Pancreas (tissue), 10 donors: ENCODE measurements around the gene NR6A1. TPM values are rescaled to one million over a fixed set of nuclear protein-coding genes. Genes with fewer than 3 reads are reported as not detected.

Experiments used
- ATAC-seq, 4 donors: fragments of 200-7000 bp; cut with Tn5 transposase; one replicate each; pipeline versions ENCODE4 v1.8.0 to v1.9.1; 2020; ENCODE audit warnings: mild to moderate bottlenecking in 4 of 4, moderate library complexity in 4 of 4
- DNase-seq, 6 donors: peaks; one replicate each; pipeline ENCODE4 v3.0.0-alpha.2; 2020
- FAIRE-seq: peaks from 2 replicates; lab custom pipeline; 2012; peaks lifted over from hg19 to GRCh38; lab: Jason Lieb, UNC
- H3K27ac ChIP-seq, 4 donors: fragments of 200-600 bp; sonication (generic); 1 replicate in 3 of 4; 2 replicates in 1 of 4; pipeline versions ENCODE4 v1.5.0 to v1.8.0; 2020
- H3K27me3 ChIP-seq, 4 donors: fragments of 200-600 bp; one replicate each; pipeline ENCODE4 v1.8.0; 2021
- H3K36me3 ChIP-seq, 3 donors: fragments of 200-600 bp; sonication (generic) in 1 of 3; one replicate each; pipeline versions ENCODE4 v1.5.0 to v1.8.0; 2020 to 2021
- H3K4me1 ChIP-seq, 3 donors: fragments of 200-600 bp; one replicate each; pipeline ENCODE4 v1.8.0; 2021
- H3K4me3 ChIP-seq, 4 donors: fragments of 200-600 bp; sonication (generic) in 2 of 4; one replicate each; pipeline versions ENCODE4 v1.5.0 to v1.8.0; 2020 to 2021
- H3K9me3 ChIP-seq, 4 donors: fragments of 200-600 bp; one replicate each; pipeline ENCODE4 v1.8.0; 2021
- WGBS, 2 donors: extraction: QIAGEN DNeasy Blood & Tissue Kit; methylation state at CpG; one replicate each; pipeline ENCODE4 v1.1.7; 2013; 5-methylcytosine and 5-hydroxymethylcytosine counted together
- intact Hi-C, 3 donors: fragments of 100-400 bp; cut with DNase I; formaldehyde crosslinking; loops; one replicate each; pipeline versions ENCODE4 v1.11.1 to v1.14.2; 2022
- polyA plus RNA-seq, 2 donors: library from polyadenylated mRNA; stranded (reverse); fragments of 200-250 nt; gene quantifications; one replicate each; pipeline ENCODE4 v1.2.3, GENCODE V29; 2013
- total RNA-seq, 6 donors: library from RNA; stranded (reverse); fragmentation: NEBNext Ultra II Directional in 4 of 6; extraction: Animal tissue kit (Norgen Biotek cat#: 25700) in 4 of 6; gene quantifications; one replicate each; pipeline versions ENCODE4 v1.2.1 to v1.2.4, GENCODE V29; 2021 to 2023
- TF ChIP-seq, protein P1 (sequence below), 4 donors: fragments of 200-600 bp; sonication (generic) in 3 of 4; IDR thresholded peaks; one replicate each; pipeline versions ENCODE4 v1.5.0 to v1.8.0; 2021; ENCODE audit warnings: antibody characterized with exemption in 4 of 4
- donor health status: healthy with polysubstance abuse.
- donor health status: DM: no; HTN: no; CAD: no; lungs with moderate emphysema.
- donor health status: DM: no; HTN: no; CAD: no.
- donor health status: control.
- donor health status: control.
- donor health status: Bipolar disorder and iron deficiency.
- donor health status: DM: yes; HTN: yes; CAD: no.
- donor health status: DM: no; HTN: no; CAD: no.
- donor health status: DM: no; HTN: no; CAD: no.
- donor health status: DM: yes; HTN: yes; CAD: no.

The NR6A1 gene
- total and polyA plus RNA-seq, 8 donors: 2.1 to 3.9 (median 2.6) TPM

GRCh38 chr9:124721109-124721906 lies 49.8 kb downstream of the NR6A1 start:
- Histone ChIP-seq H3K9me3 (no peaks in the 10 kb centered on the region), H3K27me3 (no peaks in the 10 kb centered on the region), H3K36me3 (no peaks in the 10 kb centered on the region), H3K4me3 (no peak overlapping the region), H3K27ac (no peak overlapping the region), H3K4me1 (peaks cover 8 to 17% (median 14%) of the 10 kb centered on the region in 3 donors)
- WGBS, 2 donors: 40 to 46% methylated on average over 5 of the region's 5 CpGs
- TF ChIP-seq, protein P1, sequence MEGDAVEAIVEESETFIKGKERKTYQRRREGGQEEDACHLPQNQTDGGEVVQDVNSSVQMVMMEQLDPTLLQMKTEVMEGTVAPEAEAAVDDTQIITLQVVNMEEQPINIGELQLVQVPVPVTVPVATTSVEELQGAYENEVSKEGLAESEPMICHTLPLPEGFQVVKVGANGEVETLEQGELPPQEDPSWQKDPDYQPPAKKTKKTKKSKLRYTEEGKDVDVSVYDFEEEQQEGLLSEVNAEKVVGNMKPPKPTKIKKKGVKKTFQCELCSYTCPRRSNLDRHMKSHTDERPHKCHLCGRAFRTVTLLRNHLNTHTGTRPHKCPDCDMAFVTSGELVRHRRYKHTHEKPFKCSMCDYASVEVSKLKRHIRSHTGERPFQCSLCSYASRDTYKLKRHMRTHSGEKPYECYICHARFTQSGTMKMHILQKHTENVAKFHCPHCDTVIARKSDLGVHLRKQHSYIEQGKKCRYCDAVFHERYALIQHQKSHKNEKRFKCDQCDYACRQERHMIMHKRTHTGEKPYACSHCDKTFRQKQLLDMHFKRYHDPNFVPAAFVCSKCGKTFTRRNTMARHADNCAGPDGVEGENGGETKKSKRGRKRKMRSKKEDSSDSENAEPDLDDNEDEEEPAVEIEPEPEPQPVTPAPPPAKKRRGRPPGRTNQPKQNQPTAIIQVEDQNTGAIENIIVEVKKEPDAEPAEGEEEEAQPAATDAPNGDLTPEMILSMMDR (IDR thresholded peaks at IDR 0.05): no peak
- no peak for FAIRE-seq
- intact Hi-C loops: no loop called here
- DNase-seq: no peak
- ATAC-seq: peak in 1 of 4 donors; percentile 17

DNA sequence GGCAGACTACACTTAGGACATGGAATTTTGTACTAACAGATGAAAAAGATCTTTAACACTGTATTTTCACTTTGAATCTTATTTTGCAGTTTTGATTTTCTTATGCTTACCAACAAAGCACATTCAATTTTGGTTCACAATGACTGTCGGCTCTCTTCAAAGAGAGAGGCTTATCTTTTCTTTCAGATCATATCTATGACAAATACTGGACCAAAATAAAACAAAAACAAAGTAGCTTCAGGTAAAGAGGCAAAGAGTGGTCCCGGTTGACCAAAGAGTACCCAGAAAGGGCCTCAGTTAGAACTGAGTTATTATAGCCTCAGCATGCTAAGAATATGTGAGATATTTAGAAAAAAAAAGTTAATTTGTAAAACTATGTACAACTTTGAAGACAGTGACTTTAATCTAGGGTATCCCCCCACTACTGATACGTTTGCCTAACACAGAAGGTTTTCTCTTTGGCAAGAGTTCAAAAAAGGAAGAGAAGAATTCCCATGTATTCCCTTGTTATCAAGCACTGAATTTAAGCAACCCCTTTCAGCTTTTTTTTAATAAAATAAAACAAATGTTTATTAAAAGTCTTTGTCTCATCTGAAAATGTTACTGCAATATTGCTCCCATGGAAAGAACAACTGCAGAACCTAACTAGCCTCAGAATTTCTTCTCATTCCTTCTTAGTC lies 50.5 kb downstream of the NR6A1 start:
- H3K4me3 ChIP-seq: no peak overlapping the region
- no peaks in the 10 kb centered on the region for H3K27me3 ChIP-seq
- H3K27ac ChIP-seq: no peak overlapping the region
- H3K9me3 ChIP-seq: no peaks in the 10 kb centered on the region
- 43 to 49% methylated on average over 3 of the region's 3 CpGs for WGBS, 2 donors
- peaks cover 8 to 15% (median 13%) of the 10 kb centered on the region in 3 donors for H3K4me1 ChIP-seq
- ATAC-seq (no peak), FAIRE-seq (no peak), DNase-seq (no peak)
- intact Hi-C loops: no loop called here
- H3K36me3 ChIP-seq: no peaks in the 10 kb centered on the region
- TF ChIP-seq, protein P1 (IDR thresholded peaks at IDR 0.05): no peak

DNA sequence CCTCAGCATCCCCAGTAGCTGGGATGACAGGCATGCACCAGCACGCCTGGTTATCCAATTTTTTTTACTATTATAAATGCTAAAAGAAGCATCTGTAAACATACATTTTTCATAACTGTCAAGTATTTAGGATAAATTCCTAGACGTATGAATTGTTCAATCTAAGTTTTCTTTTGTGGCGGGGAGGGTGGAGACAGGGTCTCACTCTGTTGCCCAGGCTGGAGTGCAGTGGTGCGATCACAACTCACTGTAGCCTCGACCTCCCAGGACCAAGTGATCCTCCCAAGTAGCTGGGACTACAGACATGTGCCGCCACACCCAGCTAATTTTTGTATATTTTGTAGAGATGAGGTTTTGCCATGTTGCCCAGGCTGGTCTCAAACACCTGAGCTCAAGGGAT lies 52.2 kb downstream of the NR6A1 start:
- no peak overlapping the region for H3K4me3 ChIP-seq
- WGBS, 2 donors: 89 to 94% methylated on average over 6 of the region's 6 CpGs
- peaks cover 0 to 8% (median 0%) of the 10 kb centered on the region in 3 donors for H3K4me1 ChIP-seq
- ATAC-seq (no peak), FAIRE-seq (no peak), DNase-seq (no peak)
- no peak overlapping the region for H3K27ac ChIP-seq
- no peaks in the 10 kb centered on the region for H3K27me3 ChIP-seq
- H3K36me3 ChIP-seq: no peaks in the 10 kb centered on the region
- TF ChIP-seq, protein P1 (IDR thresholded peaks at IDR 0.05): no peak
- intact Hi-C loops: loop anchor here in 1 of 3 donors (10.0 kb wide), 1 partner anchor 114 kb away; no protein-coding TSS in a partner anchor
- H3K9me3 ChIP-seq: no peaks in the 10 kb centered on the region

- intact Hi-C loops: loop anchor here in 1 of 3 donors (10.0 kb wide), 1 partner anchor 113 kb away; no protein-coding TSS in a partner anchor
- Histone ChIP-seq H3K9me3 (no peaks in the 10 kb centered on the region), H3K27ac (no peak overlapping the region), H3K4me3 (no peak overlapping the region), H3K36me3 (no peaks in the 10 kb centered on the region), H3K27me3 (no peaks in the 10 kb centered on the region), H3K4me1 (peaks cover 0 to 8% (median 0%) of the 10 kb centered on the region in 3 donors)
- no peak for ATAC-seq
- no peak for DNase-seq
- TF ChIP-seq, protein P1 (IDR thresholded peaks at IDR 0.05): no peak
- FAIRE-seq: no peak
- WGBS, 2 donors: 87 to 94% methylated on average over 2 of the region's 2 CpGs
Observed at GRCh38 chr9:124717597-124717996, 53.5 kb downstream of the NR6A1 start.
